ENCODE measurements around the gene EBNA1BP2. TPM values are rescaled to one million over a fixed set of nuclear protein-coding genes. Genes with fewer than 3 reads are reported as not detected.

The EBNA1BP2 gene
- total and polyA plus RNA-seq, 10 of the 15 experiments (the other 5 are each of a cell fraction or from before 2014, with no cell fraction given) = 57.5 to 275 (median 133) TPM

DNA sequence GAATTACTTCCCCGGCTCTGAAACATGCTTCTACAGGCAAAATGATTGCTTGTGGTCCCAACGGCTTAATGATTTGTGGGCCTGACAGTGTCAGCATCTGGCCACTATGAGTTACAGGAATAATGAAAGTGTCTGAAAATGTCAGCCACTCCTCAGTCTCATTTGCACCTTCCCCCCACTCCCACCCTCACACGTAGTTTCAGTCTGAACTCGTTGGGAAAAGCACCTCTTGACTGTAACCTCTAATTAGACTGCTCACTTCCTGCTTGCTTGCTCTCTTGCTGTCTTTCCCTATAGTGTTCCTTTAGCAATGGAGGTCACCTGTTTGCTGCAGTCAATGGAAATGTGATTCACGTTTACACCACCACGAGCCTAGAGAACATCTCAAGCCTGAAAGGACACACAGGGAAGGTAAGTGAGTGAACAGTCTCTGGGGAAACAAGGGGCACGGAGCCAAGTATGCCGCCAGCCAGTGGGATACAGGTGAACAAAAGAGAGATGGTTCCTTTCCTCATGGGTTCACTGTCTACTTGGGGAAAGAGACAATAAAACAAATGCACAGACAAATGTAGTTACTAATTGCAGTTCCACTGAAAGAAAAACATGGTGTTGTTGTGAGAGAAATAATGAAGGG is 27.1 kb upstream of the EBNA1BP2 start (continued):
- TF ChIP-seq, protein P1, sequence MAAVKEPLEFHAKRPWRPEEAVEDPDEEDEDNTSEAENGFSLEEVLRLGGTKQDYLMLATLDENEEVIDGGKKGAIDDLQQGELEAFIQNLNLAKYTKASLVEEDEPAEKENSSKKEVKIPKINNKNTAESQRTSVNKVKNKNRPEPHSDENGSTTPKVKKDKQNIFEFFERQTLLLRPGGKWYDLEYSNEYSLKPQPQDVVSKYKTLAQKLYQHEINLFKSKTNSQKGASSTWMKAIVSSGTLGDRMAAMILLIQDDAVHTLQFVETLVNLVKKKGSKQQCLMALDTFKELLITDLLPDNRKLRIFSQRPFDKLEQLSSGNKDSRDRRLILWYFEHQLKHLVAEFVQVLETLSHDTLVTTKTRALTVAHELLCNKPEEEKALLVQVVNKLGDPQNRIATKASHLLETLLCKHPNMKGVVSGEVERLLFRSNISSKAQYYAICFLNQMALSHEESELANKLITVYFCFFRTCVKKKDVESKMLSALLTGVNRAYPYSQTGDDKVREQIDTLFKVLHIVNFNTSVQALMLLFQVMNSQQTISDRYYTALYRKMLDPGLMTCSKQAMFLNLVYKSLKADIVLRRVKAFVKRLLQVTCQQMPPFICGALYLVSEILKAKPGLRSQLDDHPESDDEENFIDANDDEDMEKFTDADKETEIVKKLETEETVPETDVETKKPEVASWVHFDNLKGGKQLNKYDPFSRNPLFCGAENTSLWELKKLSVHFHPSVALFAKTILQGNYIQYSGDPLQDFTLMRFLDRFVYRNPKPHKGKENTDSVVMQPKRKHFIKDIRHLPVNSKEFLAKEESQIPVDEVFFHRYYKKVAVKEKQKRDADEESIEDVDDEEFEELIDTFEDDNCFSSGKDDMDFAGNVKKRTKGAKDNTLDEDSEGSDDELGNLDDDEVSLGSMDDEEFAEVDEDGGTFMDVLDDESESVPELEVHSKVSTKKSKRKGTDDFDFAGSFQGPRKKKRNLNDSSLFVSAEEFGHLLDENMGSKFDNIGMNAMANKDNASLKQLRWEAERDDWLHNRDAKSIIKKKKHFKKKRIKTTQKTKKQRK (IDR thresholded peaks at IDR 0.05; ENCODE audit: low read depth, low read length) = no peak
- TF ChIP-seq IKZF2 (IDR thresholded peaks at IDR 0.05) = peak; percentile 98 to 99
- TF ChIP-seq, protein P2, sequence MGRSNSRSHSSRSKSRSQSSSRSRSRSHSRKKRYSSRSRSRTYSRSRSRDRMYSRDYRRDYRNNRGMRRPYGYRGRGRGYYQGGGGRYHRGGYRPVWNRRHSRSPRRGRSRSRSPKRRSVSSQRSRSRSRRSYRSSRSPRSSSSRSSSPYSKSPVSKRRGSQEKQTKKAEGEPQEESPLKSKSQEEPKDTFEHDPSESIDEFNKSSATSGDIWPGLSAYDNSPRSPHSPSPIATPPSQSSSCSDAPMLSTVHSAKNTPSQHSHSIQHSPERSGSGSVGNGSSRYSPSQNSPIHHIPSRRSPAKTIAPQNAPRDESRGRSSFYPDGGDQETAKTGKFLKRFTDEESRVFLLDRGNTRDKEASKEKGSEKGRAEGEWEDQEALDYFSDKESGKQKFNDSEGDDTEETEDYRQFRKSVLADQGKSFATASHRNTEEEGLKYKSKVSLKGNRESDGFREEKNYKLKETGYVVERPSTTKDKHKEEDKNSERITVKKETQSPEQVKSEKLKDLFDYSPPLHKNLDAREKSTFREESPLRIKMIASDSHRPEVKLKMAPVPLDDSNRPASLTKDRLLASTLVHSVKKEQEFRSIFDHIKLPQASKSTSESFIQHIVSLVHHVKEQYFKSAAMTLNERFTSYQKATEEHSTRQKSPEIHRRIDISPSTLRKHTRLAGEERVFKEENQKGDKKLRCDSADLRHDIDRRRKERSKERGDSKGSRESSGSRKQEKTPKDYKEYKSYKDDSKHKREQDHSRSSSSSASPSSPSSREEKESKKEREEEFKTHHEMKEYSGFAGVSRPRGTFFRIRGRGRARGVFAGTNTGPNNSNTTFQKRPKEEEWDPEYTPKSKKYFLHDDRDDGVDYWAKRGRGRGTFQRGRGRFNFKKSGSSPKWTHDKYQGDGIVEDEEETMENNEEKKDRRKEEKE (IDR thresholded peaks at IDR 0.05) = no peak
- TF ChIP-seq RFX5 (IDR thresholded peaks at IDR 0.05; ENCODE audit: low read depth, low read length) = no peak
- TF ChIP-seq JUND (IDR thresholded peaks at IDR 0.05; ENCODE audit: low read depth, low read length) = no peak
- TF ChIP-seq POU2F2 (IDR thresholded peaks at IDR 0.05; ENCODE audit: borderline replicate concordance, low read depth, low read length) = peak; percentile 72; the same call in 1 of the 3 replicates
- TF ChIP-seq ASH2L (IDR thresholded peaks at IDR 0.05; ENCODE audit: borderline replicate concordance, low read depth) = no peak
- no peak for TF ChIP-seq SIX5 (IDR thresholded peaks at IDR 0.05; ENCODE audit: low read depth, low read length, severe bottlenecking)
- no peak for TF ChIP-seq SREBF1 (IDR thresholded peaks at IDR 0.05; ENCODE audit: low read length)
- no peak for TF ChIP-seq PAX8 (IDR thresholded peaks at IDR 0.05)
- TF ChIP-seq, protein P3, sequence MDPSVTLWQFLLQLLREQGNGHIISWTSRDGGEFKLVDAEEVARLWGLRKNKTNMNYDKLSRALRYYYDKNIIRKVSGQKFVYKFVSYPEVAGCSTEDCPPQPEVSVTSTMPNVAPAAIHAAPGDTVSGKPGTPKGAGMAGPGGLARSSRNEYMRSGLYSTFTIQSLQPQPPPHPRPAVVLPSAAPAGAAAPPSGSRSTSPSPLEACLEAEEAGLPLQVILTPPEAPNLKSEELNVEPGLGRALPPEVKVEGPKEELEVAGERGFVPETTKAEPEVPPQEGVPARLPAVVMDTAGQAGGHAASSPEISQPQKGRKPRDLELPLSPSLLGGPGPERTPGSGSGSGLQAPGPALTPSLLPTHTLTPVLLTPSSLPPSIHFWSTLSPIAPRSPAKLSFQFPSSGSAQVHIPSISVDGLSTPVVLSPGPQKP (IDR thresholded peaks at IDR 0.05; ENCODE audit: low read depth, low read length) = no peak
- TF ChIP-seq ZNF622 (IDR thresholded peaks at IDR 0.05) = no peak
- no peak for TF ChIP-seq NR2C1 (IDR thresholded peaks at IDR 0.05)
